ENCODE data around the gene DHX32.
"Not testable (repeated sequence)": the region's sequence is repeated elsewhere in the genome, so short reads cannot be mapped to it uniquely, and the experiment has no call there.

The DHX32 gene

DNA sequence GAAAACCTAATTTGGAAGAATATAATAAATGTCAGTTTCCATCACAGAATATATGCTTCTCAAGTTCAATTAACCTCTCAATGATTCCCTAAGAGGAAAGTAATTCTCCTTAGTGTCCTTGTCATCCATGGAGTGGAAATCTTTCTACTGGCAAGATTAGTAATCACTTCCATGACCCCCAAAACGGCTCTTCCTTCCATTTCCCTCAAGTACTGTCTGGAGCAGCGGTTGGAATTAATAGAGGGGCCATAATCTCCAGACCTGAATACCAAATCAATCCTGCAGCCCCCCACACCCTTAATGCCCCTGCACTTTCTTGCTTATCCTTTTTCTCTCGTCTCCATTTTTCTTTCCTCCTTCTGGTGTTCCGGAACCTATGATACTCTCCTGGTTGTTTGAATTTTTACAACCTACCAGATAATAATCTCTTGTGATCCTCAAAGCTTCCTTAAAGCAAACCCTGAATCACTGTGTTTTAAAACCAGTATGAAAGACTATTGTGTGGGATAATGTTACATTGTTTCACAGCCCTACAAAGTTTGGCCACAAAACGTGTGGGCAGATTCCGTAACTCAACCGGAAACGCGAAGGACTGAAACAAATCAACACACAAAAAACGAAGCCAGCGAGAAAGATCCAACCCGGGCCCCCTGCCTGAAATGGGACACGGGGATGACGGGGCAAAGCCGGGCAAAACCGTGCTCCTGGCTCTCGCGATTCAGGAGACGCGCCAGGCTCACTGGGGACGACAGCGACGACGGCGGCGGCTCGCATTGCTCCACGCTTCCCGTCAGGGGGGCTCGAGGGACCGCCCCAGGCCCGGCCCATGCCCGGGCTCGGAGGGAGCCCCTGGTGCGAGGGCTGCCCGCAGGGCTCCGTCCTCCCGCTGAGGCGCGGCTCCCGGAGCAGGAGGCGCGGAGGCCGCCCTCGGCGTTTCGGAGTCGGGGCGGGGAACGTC is 14.3 kb upstream of the DHX32 start:
- not testable (repeated sequence) for H3K9me3 ChIP-seq (ENCODE audit: insufficient read depth, low read depth, low read length); H2AK5ac ChIP-seq (ENCODE audit: low read length); H3K27me3 ChIP-seq (ENCODE audit: insufficient read depth, low read length); H3K4me1 ChIP-seq (ENCODE audit: control insufficient read depth in 1 of 2, insufficient read depth in 2 of 2, low read length in 2 of 2); H3K4ac ChIP-seq (ENCODE audit: low read depth, low read length); H3K23ac ChIP-seq (ENCODE audit: low read length); H3K79me2 ChIP-seq (ENCODE audit: control insufficient read depth, insufficient read depth, low read length, poor library complexity); H2BK12ac ChIP-seq (ENCODE audit: low read length); H3K36me3 ChIP-seq (ENCODE audit: control insufficient read depth in 1 of 2, insufficient read depth in 2 of 2, low read length in 2 of 2); H3K79me1 ChIP-seq (ENCODE audit: low read length)
- Histone ChIP-seq H3K14ac (ENCODE audit: low read length) (peak overlapping the region; percentile 6), H3K18ac (ENCODE audit: low read length) (peak overlapping the region; percentile 15), H4K12ac (ENCODE audit: low read depth, low read length) (peak overlapping the region; percentile 20), H3K4me2 (ENCODE audit: low read length) (peak overlapping the region; percentile 66), H3K4me3 (ENCODE audit: low read depth, low read length) (peak overlapping the region; percentile 89), H2AFZ (ENCODE audit: insufficient read depth, low read length, poor library complexity) (peak overlapping the region; percentile 85), H2BK5ac (ENCODE audit: low read depth, low read length, poor library complexity) (peak overlapping the region; percentile 28), H2BK120ac (ENCODE audit: insufficient read depth, low read length, poor library complexity) (peak overlapping the region; percentile 7), H3K27ac (ENCODE audit: low read depth, low read length) (peak overlapping the region; percentile 71), H4K8ac (ENCODE audit: low read depth, low read length) (peak overlapping the region; percentile 35), H4K91ac (ENCODE audit: low read depth, low read length) (peak overlapping the region; percentile 31), H3K9ac (ENCODE audit: low read length) (peak overlapping the region; percentile 14)
- DNase-seq, result peak; percentile 67 to 72
- no CpG with 5 or more reads among the region's 50 CpGs for WGBS (ENCODE audit: extremely low coverage, insufficient coverage, insufficient read length)

DNA sequence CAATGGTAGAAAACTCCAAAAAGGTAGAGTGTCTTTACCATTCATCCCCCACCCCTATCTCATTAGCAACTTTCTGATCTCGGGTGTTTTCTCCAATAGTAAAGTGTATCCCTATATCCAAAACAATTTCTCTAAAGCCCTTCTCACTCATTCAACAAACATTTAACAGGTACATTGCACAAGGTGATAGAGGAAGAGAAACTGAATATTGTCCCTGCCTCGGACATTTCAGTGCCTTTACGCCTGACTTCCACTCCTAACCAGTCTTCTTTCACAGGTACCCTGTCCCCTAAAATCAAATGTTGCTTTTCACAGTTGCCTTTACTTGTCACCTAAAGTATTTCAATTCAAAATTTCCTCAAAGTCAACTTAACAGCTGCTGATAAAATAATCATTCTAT is 13.1 kb upstream of the DHX32 start:
- H3K27me3 ChIP-seq (ENCODE audit: insufficient read depth, low read length); DNase-seq; H3K27ac ChIP-seq (ENCODE audit: low read depth, low read length); H3K36me3 ChIP-seq (ENCODE audit: control insufficient read depth in 1 of 2, insufficient read depth in 2 of 2, low read length in 2 of 2); H4K8ac ChIP-seq (ENCODE audit: low read depth, low read length); H3K18ac ChIP-seq (ENCODE audit: low read length); H3K79me2 ChIP-seq (ENCODE audit: control insufficient read depth, insufficient read depth, low read length, poor library complexity); H2BK5ac ChIP-seq (ENCODE audit: low read depth, low read length, poor library complexity); H4K12ac ChIP-seq (ENCODE audit: low read depth, low read length); H2BK120ac ChIP-seq (ENCODE audit: insufficient read depth, low read length, poor library complexity); H3K23ac ChIP-seq (ENCODE audit: low read length); H2AFZ ChIP-seq (ENCODE audit: insufficient read depth, low read length, poor library complexity); H3K4me2 ChIP-seq (ENCODE audit: low read length); H3K4me3 ChIP-seq (ENCODE audit: low read depth, low read length); H3K9ac ChIP-seq (ENCODE audit: low read length); H2BK12ac ChIP-seq (ENCODE audit: low read length); H3K79me1 ChIP-seq (ENCODE audit: low read length); H2AK5ac ChIP-seq (ENCODE audit: low read length); H3K9me3 ChIP-seq (ENCODE audit: insufficient read depth, low read depth, low read length); H4K91ac ChIP-seq (ENCODE audit: low read depth, low read length); H3K4ac ChIP-seq (ENCODE audit: low read depth, low read length); H3K4me1 ChIP-seq (ENCODE audit: control insufficient read depth in 1 of 2, insufficient read depth in 2 of 2, low read length in 2 of 2); H3K14ac ChIP-seq (ENCODE audit: low read length): not testable (repeated sequence)
- WGBS (ENCODE audit: extremely low coverage, insufficient coverage, insufficient read length), result no CpG with 5 or more reads among the region's 3 CpGs

DNA sequence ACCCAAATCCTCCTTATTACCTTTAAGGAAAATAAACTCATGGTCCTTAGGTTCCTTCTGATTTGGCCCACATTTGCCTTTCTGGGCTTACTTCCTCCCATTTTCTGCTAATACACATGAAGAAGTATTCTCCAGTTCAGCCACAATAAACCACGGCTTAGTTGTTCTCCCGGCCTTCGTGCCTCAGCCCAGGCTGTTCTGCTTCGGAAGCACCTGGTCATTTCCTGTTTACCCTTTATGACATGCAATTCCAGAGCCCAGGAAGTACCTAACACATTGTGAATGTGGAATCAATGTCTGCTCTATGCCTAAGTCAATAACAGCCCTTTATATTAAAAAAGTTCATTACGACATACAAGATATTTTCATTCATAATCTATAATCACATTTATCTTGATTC is 11.3 kb upstream of the DHX32 start:
- WGBS (ENCODE audit: extremely low coverage, insufficient coverage, insufficient read length), result no CpG with 5 or more reads among the region's 5 CpGs
- H2BK5ac ChIP-seq (ENCODE audit: low read depth, low read length, poor library complexity); H3K14ac ChIP-seq (ENCODE audit: low read length); H3K27ac ChIP-seq (ENCODE audit: low read depth, low read length); H4K91ac ChIP-seq (ENCODE audit: low read depth, low read length); H3K18ac ChIP-seq (ENCODE audit: low read length); H2AFZ ChIP-seq (ENCODE audit: insufficient read depth, low read length, poor library complexity); H4K8ac ChIP-seq (ENCODE audit: low read depth, low read length); H3K79me2 ChIP-seq (ENCODE audit: control insufficient read depth, insufficient read depth, low read length, poor library complexity); DNase-seq; H4K12ac ChIP-seq (ENCODE audit: low read depth, low read length); H3K4me3 ChIP-seq (ENCODE audit: low read depth, low read length); H3K4me1 ChIP-seq (ENCODE audit: control insufficient read depth in 1 of 2, insufficient read depth in 2 of 2, low read length in 2 of 2); H3K9me3 ChIP-seq (ENCODE audit: insufficient read depth, low read depth, low read length); H3K23ac ChIP-seq (ENCODE audit: low read length); H2BK12ac ChIP-seq (ENCODE audit: low read length); H2BK120ac ChIP-seq (ENCODE audit: insufficient read depth, low read length, poor library complexity); H3K36me3 ChIP-seq (ENCODE audit: control insufficient read depth in 1 of 2, insufficient read depth in 2 of 2, low read length in 2 of 2); H3K4ac ChIP-seq (ENCODE audit: low read depth, low read length); H2AK5ac ChIP-seq (ENCODE audit: low read length); H3K4me2 ChIP-seq (ENCODE audit: low read length); H3K9ac ChIP-seq (ENCODE audit: low read length); H3K79me1 ChIP-seq (ENCODE audit: low read length); H3K27me3 ChIP-seq (ENCODE audit: insufficient read depth, low read length): not testable (repeated sequence)

DNA sequence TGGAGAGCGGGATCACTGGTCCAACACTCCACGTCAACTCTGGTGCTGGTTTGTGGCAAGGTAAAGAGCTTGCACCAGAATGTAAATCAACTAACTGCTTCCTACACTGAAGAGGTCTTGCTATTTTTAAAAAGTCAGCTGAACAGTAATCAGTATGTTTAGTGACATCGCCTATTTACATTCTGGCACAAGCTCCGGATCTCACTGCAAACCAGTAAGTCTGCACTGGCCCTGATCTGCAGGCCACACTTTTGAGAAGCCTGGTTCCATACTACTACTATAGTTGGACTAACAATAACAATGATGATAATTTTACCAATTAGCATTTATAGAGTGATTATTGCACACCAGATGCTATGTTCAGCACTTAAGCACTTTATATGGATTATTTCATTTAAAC is 8.3 kb upstream of the DHX32 start:
- not testable (repeated sequence) for H3K23ac ChIP-seq (ENCODE audit: low read length); H3K27ac ChIP-seq (ENCODE audit: low read depth, low read length); H2AFZ ChIP-seq (ENCODE audit: insufficient read depth, low read length, poor library complexity); H3K9ac ChIP-seq (ENCODE audit: low read length); H3K36me3 ChIP-seq (ENCODE audit: control insufficient read depth in 1 of 2, insufficient read depth in 2 of 2, low read length in 2 of 2); DNase-seq; H3K4me2 ChIP-seq (ENCODE audit: low read length); H2AK5ac ChIP-seq (ENCODE audit: low read length); H3K27me3 ChIP-seq (ENCODE audit: insufficient read depth, low read length); H3K14ac ChIP-seq (ENCODE audit: low read length); H3K79me1 ChIP-seq (ENCODE audit: low read length); H2BK12ac ChIP-seq (ENCODE audit: low read length); H4K12ac ChIP-seq (ENCODE audit: low read depth, low read length); H2BK120ac ChIP-seq (ENCODE audit: insufficient read depth, low read length, poor library complexity); H3K4me3 ChIP-seq (ENCODE audit: low read depth, low read length); H4K8ac ChIP-seq (ENCODE audit: low read depth, low read length); H3K79me2 ChIP-seq (ENCODE audit: control insufficient read depth, insufficient read depth, low read length, poor library complexity); H3K9me3 ChIP-seq (ENCODE audit: insufficient read depth, low read depth, low read length); H4K91ac ChIP-seq (ENCODE audit: low read depth, low read length); H3K18ac ChIP-seq (ENCODE audit: low read length); H2BK5ac ChIP-seq (ENCODE audit: low read depth, low read length, poor library complexity); H3K4ac ChIP-seq (ENCODE audit: low read depth, low read length); H3K4me1 ChIP-seq (ENCODE audit: control insufficient read depth in 1 of 2, insufficient read depth in 2 of 2, low read length in 2 of 2)
- no CpG with 5 or more reads among the region's 4 CpGs for WGBS (ENCODE audit: extremely low coverage, insufficient coverage, insufficient read length)
